HFFc6 (cell line): ENCODE data around the gene TMEM212. TPM values are rescaled to one million over a fixed set of nuclear protein-coding genes. Genes with fewer than 3 reads are reported as not detected.

ENCODE experiments used
- DNase-seq: peaks from one replicate; pipeline ENCODE4 v3.0.0-alpha.2; 2018
- H3K27ac Mint-ChIP-seq: 2 replicates; pipeline ENCODE4 v1.8.0; 2020; ENCODE audit warnings: mild to moderate bottlenecking, mixed read lengths
- H3K27me3 Mint-ChIP-seq: 2 replicates; pipeline ENCODE4 v1.8.0; 2021; ENCODE audit warnings: mild to moderate bottlenecking, moderate library complexity, mixed read lengths; ENCODE audit not compliant: insufficient read depth
- H3K36me3 Mint-ChIP-seq: 2 replicates; pipeline ENCODE4 v1.8.0; 2021; ENCODE audit warnings: low read depth, mixed read lengths
- H3K4me1 Mint-ChIP-seq: 2 replicates; pipeline ENCODE4 v1.8.0; 2020; ENCODE audit warnings: low read depth, mixed read lengths
- H3K4me3 Mint-ChIP-seq: 2 replicates; pipeline ENCODE4 v1.8.0; 2020; ENCODE audit warnings: mild to moderate bottlenecking, moderate library complexity, mixed read lengths
- H3K9me3 Mint-ChIP-seq: 2 replicates; pipeline ENCODE4 v1.8.0; 2020; ENCODE audit warnings: mild to moderate bottlenecking, mixed read lengths
- CTCF ChIP-seq: fragments of 200-600 bp; sonication (generic); IDR thresholded peaks from 2 replicates; pipeline ENCODE4 v1.5.0; 2021; ENCODE audit warnings: antibody characterized with exemption, mild to moderate bottlenecking
- total RNA-seq, 6 experiments: library from RNA; stranded (reverse); fragmentation: NEBNext Ultra II Directional; extraction: Animal tissue kit (Norgen Biotek cat#: 25700); gene quantifications; 2 replicates in 1 of 6; 3 replicates in 5 of 6; pipeline ENCODE4 v1.2.3, GENCODE V29; 2021

The TMEM212 gene
- total RNA-seq, 6 experiments from 2014 or later = not detected

DNA sequence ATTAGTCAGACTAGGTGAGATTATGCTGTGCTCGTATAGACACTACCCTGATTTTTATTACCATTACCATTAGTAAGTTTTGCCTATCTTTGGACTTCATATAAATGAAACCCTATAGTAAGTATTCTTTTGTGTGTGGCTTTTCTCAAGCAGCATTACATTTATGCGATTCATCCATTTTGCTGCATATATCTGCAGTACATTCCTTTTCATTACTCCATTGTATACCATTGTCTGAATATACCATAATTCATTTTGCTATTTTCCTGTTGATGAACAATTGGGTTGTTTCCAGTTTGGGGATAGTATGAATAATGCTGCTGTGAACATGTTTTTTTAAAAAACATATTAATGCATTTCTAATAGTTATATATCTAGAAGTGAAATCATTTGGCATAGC, 45.3 kb downstream of the TMEM212 start:
- no peaks in the 10 kb centered on the region for H3K4me1 Mint-ChIP-seq
- peaks cover 2% of the 10 kb centered on the region; the same call in 1 of the 2 replicates for H3K27me3 Mint-ChIP-seq
- H3K4me3 Mint-ChIP-seq = no peak overlapping the region
- TF ChIP-seq CTCF = no peak
- no peak for DNase-seq
- no peaks in the 10 kb centered on the region for H3K9me3 Mint-ChIP-seq
- H3K36me3 Mint-ChIP-seq = no peaks in the 10 kb centered on the region
- H3K27ac Mint-ChIP-seq = no peak overlapping the region

DNA sequence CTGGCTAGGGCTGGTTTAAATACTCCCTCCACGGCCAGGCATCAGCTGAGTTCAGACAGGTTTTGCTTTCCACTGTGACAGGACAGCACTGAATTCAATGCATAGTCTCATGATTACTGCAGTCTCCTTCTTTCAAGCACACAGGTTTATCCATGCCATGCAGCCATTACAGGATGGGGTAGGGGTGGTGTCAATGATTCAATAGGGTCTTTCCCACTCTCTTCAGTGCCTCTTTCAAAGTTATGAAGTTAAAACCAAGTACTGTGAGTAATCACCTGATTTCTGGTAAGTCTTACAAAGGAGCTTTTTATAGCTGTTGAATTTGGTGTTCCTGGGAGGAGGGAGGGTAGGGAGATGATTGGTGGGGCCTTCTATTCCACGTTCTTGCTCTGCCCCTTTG, 47.2 kb downstream of the TMEM212 start:
- H3K27me3 Mint-ChIP-seq = peaks cover 9% of the 10 kb centered on the region
- no peak for DNase-seq
- TF ChIP-seq CTCF = no peak
- no peak overlapping the region for H3K27ac Mint-ChIP-seq
- no peaks in the 10 kb centered on the region for H3K36me3 Mint-ChIP-seq
- H3K4me3 Mint-ChIP-seq = no peak overlapping the region
- H3K9me3 Mint-ChIP-seq = no peaks in the 10 kb centered on the region
- H3K4me1 Mint-ChIP-seq = no peaks in the 10 kb centered on the region

DNA sequence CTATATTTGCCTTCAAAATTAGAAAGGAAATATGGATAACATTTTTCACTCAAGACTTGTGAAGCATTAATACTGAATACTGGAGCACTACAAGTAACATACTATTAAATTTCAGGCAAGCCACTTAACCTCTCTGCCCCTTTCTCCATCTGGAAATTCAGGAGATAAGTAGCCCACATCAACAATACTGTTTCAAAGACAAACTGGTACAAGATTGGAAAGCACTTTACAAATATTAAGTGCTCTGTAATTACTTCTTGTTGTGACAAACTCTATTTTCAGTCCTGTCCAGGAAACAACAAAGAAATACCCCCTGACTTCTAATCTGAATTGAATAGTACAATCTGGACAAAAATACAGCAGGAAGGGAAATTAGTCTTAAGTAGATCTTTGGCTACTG, 49.3 kb downstream of the TMEM212 start:
- no peak for TF ChIP-seq CTCF
- H3K27me3 Mint-ChIP-seq = peaks cover 9% of the 10 kb centered on the region
- DNase-seq = no peak
- no peak overlapping the region for H3K27ac Mint-ChIP-seq
- H3K4me3 Mint-ChIP-seq = no peak overlapping the region
- no peaks in the 10 kb centered on the region for H3K36me3 Mint-ChIP-seq
- H3K4me1 Mint-ChIP-seq = no peaks in the 10 kb centered on the region
- H3K9me3 Mint-ChIP-seq = no peaks in the 10 kb centered on the region

DNA sequence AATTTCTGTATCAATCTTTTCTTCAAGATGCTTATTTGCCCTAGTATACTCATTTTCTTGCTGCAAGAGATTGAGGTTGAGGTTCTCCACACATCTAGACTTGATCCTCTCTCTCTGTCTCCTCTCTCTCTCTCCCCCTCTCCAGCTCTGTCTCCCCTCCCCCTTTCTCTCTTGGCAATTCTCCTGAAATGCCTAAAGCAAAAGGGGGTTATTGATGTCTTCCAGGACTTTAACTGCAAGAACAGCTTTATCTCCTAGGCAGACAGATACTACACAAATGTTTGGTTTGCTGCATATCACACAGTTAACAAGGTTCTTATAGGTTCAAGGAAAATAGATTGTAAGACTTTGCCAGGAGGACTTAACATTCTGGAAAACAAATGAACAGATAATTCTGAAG, 52.1 kb downstream of the TMEM212 start:
- no peak overlapping the region for H3K27ac Mint-ChIP-seq
- H3K36me3 Mint-ChIP-seq = no peaks in the 10 kb centered on the region
- H3K4me3 Mint-ChIP-seq = no peak overlapping the region
- H3K27me3 Mint-ChIP-seq = peaks cover 9% of the 10 kb centered on the region
- H3K4me1 Mint-ChIP-seq = no peaks in the 10 kb centered on the region
- H3K9me3 Mint-ChIP-seq = no peaks in the 10 kb centered on the region
- no peak for TF ChIP-seq CTCF
- DNase-seq = no peak

DNA sequence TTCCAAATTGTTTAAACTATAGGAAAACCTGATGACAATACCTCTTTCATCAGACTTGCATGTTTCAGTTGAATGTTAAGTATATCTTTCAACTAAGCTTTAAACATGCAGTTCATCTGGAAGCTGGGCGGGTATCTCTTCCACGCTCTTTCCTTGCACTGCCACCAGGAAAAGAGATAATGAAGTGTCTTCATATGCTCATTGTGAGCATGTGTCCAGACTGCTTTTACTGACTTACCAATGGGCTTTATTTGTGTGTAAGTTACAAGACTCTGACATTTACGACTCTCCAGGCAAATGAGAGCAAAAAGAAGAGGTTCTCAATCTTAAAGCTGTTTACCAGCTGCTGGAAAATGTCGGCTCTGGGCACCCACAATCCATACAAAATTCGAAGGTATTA, 52.8 kb downstream of the TMEM212 start:
- DNase-seq = no peak
- no peaks in the 10 kb centered on the region for H3K9me3 Mint-ChIP-seq
- H3K27ac Mint-ChIP-seq = no peak overlapping the region
- no peak for TF ChIP-seq CTCF
- H3K27me3 Mint-ChIP-seq = peaks cover 9% of the 10 kb centered on the region
- no peaks in the 10 kb centered on the region for H3K4me1 Mint-ChIP-seq
- no peak overlapping the region for H3K4me3 Mint-ChIP-seq
- H3K36me3 Mint-ChIP-seq = no peaks in the 10 kb centered on the region

GRCh38 chr3:171896316-171896715, 53.2 kb downstream of the TMEM212 start:
- no peaks in the 10 kb centered on the region for H3K36me3 Mint-ChIP-seq
- H3K4me3 Mint-ChIP-seq = no peak overlapping the region
- H3K9me3 Mint-ChIP-seq = no peaks in the 10 kb centered on the region
- H3K27ac Mint-ChIP-seq = no peak overlapping the region
- H3K4me1 Mint-ChIP-seq = no peaks in the 10 kb centered on the region
- TF ChIP-seq CTCF = no peak
- DNase-seq = no peak
- peaks cover 9% of the 10 kb centered on the region for H3K27me3 Mint-ChIP-seq
